LNCAP (cell line): ENCODE data around the gene IFNG.

Experiments
- TF ChIP-seq, protein P1 (sequence below): fragments of 450-650 bp; IDR thresholded peaks from 2 replicates; pipeline ENCODE4 v1.5.1; 2017; ENCODE audit warnings: mild to moderate bottlenecking

Gene IFNG

DNA sequence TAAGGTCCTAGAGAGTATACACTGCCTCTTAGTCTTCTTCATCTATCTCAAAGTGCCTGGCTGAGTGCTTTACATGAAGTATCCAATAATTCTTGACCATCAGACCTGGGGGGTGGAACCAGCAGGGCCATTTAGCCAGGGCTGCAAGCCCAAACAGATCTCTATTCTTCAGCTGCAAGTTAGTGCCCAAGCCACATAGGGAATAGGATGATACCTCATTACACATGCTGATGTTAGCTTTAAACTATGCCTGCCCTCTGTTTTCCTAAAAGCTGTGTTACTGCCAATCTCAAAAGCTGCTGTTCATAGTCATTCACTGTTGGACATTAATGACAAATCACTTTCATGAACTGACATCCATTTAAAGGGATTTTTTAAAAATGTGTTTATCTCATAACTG, 16.7 kb upstream of the IFNG start:
- TF ChIP-seq, protein P1, sequence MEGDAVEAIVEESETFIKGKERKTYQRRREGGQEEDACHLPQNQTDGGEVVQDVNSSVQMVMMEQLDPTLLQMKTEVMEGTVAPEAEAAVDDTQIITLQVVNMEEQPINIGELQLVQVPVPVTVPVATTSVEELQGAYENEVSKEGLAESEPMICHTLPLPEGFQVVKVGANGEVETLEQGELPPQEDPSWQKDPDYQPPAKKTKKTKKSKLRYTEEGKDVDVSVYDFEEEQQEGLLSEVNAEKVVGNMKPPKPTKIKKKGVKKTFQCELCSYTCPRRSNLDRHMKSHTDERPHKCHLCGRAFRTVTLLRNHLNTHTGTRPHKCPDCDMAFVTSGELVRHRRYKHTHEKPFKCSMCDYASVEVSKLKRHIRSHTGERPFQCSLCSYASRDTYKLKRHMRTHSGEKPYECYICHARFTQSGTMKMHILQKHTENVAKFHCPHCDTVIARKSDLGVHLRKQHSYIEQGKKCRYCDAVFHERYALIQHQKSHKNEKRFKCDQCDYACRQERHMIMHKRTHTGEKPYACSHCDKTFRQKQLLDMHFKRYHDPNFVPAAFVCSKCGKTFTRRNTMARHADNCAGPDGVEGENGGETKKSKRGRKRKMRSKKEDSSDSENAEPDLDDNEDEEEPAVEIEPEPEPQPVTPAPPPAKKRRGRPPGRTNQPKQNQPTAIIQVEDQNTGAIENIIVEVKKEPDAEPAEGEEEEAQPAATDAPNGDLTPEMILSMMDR = no peak

DNA sequence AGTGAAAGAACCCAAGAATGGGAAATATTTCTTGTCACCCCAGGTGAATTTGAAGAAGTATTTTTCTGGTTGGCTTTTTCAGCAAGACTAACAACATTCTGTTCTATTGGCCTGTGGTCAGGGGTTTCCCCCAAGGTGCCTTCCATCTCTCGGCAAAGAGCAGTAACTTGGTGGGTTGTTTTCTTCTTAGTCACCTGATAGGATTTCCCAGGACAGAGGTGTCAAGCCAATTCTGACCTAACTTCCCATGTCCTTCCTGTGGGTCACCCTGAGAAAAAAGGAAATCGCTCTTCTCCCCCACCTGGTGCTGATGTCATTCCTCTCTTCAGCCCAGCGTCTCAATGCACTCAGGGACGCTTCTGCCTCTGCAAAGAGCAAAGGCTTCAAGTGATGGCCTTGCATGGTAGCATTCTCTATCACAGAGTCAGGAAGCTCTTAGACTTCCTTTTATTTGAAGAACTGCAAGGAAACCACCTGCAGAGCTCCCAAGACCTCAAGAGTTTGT, 16.1 kb upstream of the IFNG start:
- TF ChIP-seq, protein P1 = no peak

DNA sequence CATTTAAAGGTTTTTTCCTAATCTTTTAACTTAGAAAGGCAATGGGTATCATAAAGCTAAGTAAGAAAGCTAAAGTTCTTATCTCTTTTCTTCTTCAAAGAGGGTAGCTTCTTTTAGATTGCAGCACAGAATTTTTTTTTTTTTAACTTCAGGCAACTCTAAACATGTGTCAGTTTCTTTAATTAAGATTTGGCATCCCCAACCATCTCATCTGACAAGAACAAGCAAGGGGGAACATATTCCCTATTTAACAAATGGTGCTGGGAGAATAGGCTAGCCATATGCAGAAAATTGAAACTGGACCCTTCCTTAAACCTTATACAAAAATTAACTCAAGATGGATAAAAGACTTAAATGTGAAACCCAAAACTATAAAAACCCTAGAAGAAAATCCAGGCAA, 14.3 kb upstream of the IFNG start:
- TF ChIP-seq, protein P1 = no peak

DNA sequence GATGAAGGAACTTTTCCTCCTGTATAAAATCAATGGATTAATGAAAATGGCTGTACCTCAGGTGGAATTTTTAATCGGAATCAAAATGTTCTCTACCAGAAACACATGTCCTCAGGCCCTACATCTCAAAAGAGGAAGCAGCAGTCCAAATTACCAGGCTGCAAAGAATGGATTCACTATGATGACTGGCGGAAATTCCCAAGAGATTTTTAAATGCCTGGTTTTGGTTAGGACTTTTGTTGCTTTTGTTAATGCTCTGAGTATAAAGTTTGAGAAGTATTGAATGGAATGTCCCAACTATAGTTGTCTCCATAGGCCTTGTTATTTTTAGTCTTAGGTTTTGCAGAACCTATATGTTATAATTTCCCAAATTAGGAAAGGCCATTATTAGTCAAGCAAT, 11.2 kb upstream of the IFNG start:
- TF ChIP-seq, protein P1 = no peak

DNA sequence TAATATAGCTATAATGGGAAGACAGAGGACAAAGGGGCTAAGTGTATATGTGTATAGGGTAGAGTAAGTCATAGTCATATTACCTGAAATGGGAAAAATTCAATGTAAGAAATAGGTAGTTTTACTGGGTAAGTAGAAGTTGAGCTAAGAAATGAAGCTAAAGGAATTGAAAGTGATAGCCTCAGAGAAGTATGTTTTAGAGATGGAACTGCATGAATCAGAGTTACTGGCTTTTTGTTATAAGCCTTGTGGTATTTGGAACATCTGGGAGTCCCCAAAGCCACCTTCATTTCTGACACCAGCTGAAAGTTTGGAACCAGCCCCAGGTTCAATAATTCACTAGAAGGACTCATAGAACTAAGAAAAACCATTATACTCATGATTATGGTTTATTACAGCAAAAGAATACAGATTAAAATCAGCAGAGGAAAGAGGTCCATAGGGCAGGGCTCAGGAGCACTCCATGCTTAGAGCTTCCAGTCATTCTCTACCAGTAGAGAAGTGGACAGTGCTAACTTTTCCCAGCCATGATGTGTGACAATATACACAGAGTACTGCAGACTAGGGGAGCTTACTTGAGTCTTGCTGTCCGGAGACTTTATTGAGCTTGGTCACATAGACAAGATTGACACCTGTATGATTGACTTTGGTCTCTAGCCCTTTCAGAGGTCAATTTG, 9.8 kb upstream of the IFNG start:
- TF ChIP-seq, protein P1 = no peak

DNA sequence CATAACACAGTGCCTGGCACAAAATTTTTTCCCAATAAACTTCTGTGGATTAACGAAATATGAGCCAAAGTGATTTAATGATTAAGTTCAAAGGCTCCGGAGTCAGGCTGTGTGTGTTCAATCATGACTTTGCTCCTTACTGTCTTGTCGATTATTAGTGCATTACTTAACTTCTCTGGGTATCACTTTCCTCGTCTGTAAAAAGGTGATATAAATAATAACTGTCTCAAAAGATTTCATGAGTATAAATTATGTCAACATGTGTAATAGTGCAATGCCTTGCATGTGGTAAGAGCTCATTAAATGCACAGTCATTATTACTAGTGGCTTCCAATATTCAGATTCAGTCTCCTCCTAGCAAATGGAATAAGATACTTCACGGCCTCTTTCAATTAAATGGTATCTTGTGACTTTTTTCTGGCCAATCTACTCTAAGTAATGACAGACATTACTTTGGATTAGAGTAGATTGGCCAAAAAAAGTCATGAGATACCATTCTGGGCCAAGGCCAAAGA, 6.8 kb upstream of the IFNG start:
- TF ChIP-seq, protein P1 = no peak

DNA sequence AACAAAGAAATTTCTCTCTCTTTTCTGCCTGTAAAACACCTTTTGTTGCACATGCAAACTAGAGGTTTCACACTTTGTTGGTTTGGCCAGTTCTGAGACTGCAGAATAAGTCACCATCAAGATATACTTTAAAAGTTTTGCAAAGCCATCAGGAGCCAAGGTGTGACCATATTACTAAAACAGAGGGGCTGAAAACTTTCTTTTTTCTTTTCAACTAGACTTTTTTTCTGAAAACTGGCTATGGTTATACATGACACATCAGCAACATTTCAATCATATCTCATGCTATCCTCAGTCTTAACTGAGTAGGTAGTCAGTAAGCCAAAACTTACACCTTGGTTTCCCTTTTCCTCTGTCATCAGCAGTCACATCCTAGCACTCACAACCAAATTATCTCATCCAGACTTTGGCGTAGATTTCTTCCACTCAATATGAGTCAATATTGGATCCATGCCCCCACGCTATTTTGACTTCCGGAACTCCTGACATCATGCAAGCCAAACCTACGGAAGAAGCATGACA, 4.1 kb upstream of the IFNG start:
- TF ChIP-seq, protein P1 = no peak
